Measurements from ENCODE around the gene BRWD1. TPM values are rescaled to one million over a fixed set of nuclear protein-coding genes. Genes with fewer than 3 reads are reported as not detected.

The BRWD1 gene
- total and polyA plus RNA-seq, 2 of the 13 experiments (the other 11 are each of a cell fraction or from before 2014, with no cell fraction given), result 13.9 to 28.0 TPM

GRCh38 chr21:39232861-39233291 lies 80.6 kb downstream of the BRWD1 start (continued):
- TF ChIP-seq PREB (CRISPR knock-in tag; IDR thresholded peaks at IDR 0.05) (no peak), HOXD1 (CRISPR knock-in tag; IDR thresholded peaks at IDR 0.05) (no peak), ZNF780A (CRISPR knock-in tag; IDR thresholded peaks at IDR 0.05) (no peak), RNF2 (conservative IDR thresholded peaks at IDR 0.05; ENCODE audit: low read depth) (no peak)

- CTCF ChIA-PET (ENCODE audit: low intra/inter-chr PET ratio, low total read pairs), result no interaction called here
- no peaks in the 10 kb centered on the region for H3K4me1 ChIP-seq (ENCODE audit: insufficient read depth, low read length)
- TF ChIP-seq ZNF646 (CRISPR knock-in tag; IDR thresholded peaks at IDR 0.05) (no peak), SIX4 (CRISPR knock-in tag; IDR thresholded peaks at IDR 0.05) (no peak), ZNF83 (CRISPR knock-in tag; IDR thresholded peaks at IDR 0.05; ENCODE audit: borderline replicate concordance) (no peak), CHD4 (IDR thresholded peaks at IDR 0.05; ENCODE audit: borderline replicate concordance, low read length) (no peak), FOXK1 (CRISPR knock-in tag; IDR thresholded peaks at IDR 0.05; ENCODE audit: borderline replicate concordance, low read depth) (no peak), KLF6 (CRISPR knock-in tag; IDR thresholded peaks at IDR 0.05) (no peak), ZNF704 (CRISPR knock-in tag; IDR thresholded peaks at IDR 0.05; ENCODE audit: borderline replicate concordance) (no peak), E2F1 (CRISPR knock-in tag; IDR thresholded peaks at IDR 0.05) (no peak), TGIF2 (CRISPR knock-in tag; IDR thresholded peaks at IDR 0.05) (no peak), GATA4 (IDR thresholded peaks at IDR 0.05; ENCODE audit: borderline replicate concordance, low read depth) (no peak), ZNF737 (CRISPR knock-in tag; IDR thresholded peaks at IDR 0.05; ENCODE audit: borderline replicate concordance) (no peak)
These were observed 88.5 kb downstream of the BRWD1 start for GRCh38 chr21:39224930-39225329.

More at GRCh38 chr21:39224930-39225329, 88.5 kb downstream of the BRWD1 start:
- Histone ChIP-seq H3K4me2 (ENCODE audit: low read depth, low read length) (no peak overlapping the region), H3K27ac (ENCODE audit: extremely low read length, insufficient read depth, low read length) (no peak overlapping the region), H3K36me3 (replicated peaks in 1 of 2; ENCODE audit: control insufficient read depth in 1 of 2, insufficient read depth in 2 of 2, low read length in 2 of 2) (peaks cover 3 to 65% of the 10 kb centered on the region in 2 experiments), H2AFZ (ENCODE audit: low read length) (no peak overlapping the region), H3K9ac (ENCODE audit: insufficient read depth, low read depth, low read length) (no peak overlapping the region), H4K20me1 (ENCODE audit: insufficient read depth, low read length) (no peaks in the 10 kb centered on the region), H3K79me2 (ENCODE audit: insufficient read depth, low read length) (no peaks in the 10 kb centered on the region), H3K4me3 (replicated peaks in 1 of 3; ENCODE audit: insufficient read depth in 1 of 3, low read depth in 2 of 3, low read length in 3 of 3) (no peak overlapping the region), H3K27me3 (ENCODE audit: control insufficient read depth in 1 of 2, insufficient read depth in 2 of 2, low read length in 2 of 2) (no peaks in the 10 kb centered on the region), H3K9me3 (ENCODE audit: low read length) (no peaks in the 10 kb centered on the region)
- FAIRE-seq, result no peak
- in situ Hi-C loops (cut with HindIII; ENCODE audit: extremely low pct_ligation_motif_present, low pct_unique_long_range_greater_than_20kb) (no loop called here), intact Hi-C loops (cut with micrococcal nuclease; ENCODE audit: unreplicated experiment) (no loop called here)
- over 99% methylated on average over 3 of the region's 3 CpGs for WGBS (ENCODE audit: low lambda C conversion rate)
- ATAC-seq, result no peak
- DNase-seq (ENCODE audit: low spot score), result no peak
- POLR2A ChIA-PET, result no interaction called here
- BruUV-seq (replicated peaks), result no TSS peak
